GM19438 (cell line): ENCODE data around the gene MAP7D3.

Experiments used
- ATAC-seq: cut with Tn5 transposase; IDR thresholded peaks from one replicate; pipeline ENCODE4 v1.9.1; 2021; ENCODE audit warnings: low read depth; ENCODE audit not compliant: unreplicated experiment

MAP7D3 gene

GRCh38 chrX:136209016-136209738, 42.0 kb downstream of the MAP7D3 start:
- no peak for ATAC-seq

GRCh38 chrX:136207546-136207945, 43.7 kb downstream of the MAP7D3 start:
- ATAC-seq = no peak

- no peak for ATAC-seq
Observed at GRCh38 chrX:136206916-136207315, 44.3 kb downstream of the MAP7D3 start.

- no peak for ATAC-seq
Observed at GRCh38 chrX:136205882-136206380, 45.3 kb downstream of the MAP7D3 start.

- ATAC-seq = no peak
Observed at GRCh38 chrX:136204571-136204970, 46.6 kb downstream of the MAP7D3 start.

- ATAC-seq = no peak
Observed at GRCh38 chrX:136203951-136204350, 47.2 kb downstream of the MAP7D3 start.

GRCh38 chrX:136203438-136203837, 47.8 kb downstream of the MAP7D3 start:
- ATAC-seq = no peak

- no peak for ATAC-seq
Observed at GRCh38 chrX:136202889-136203288, 48.3 kb downstream of the MAP7D3 start.

- ATAC-seq = no peak
Observed at GRCh38 chrX:136201601-136202000, 49.6 kb downstream of the MAP7D3 start.

- no peak for ATAC-seq
Observed at GRCh38 chrX:136200466-136200865, 50.7 kb downstream of the MAP7D3 start.

- no peak for ATAC-seq
Observed at GRCh38 chrX:136199365-136199764, 51.8 kb downstream of the MAP7D3 start.

- no peak for ATAC-seq
Observed at GRCh38 chrX:136198678-136199243, 52.4 kb downstream of the MAP7D3 start.

- ATAC-seq = no peak
Observed at GRCh38 chrX:136198010-136198409, 53.2 kb downstream of the MAP7D3 start.

- ATAC-seq = no peak
Observed at GRCh38 chrX:136196691-136197155, 54.5 kb downstream of the MAP7D3 start.

- ATAC-seq = no peak
Observed at GRCh38 chrX:136195247-136195646, 56.0 kb downstream of the MAP7D3 start.

- no peak for ATAC-seq
Observed at GRCh38 chrX:136194536-136194935, 56.7 kb downstream of the MAP7D3 start.

- no peak for ATAC-seq
Observed at GRCh38 chrX:136193771-136194170, 57.4 kb downstream of the MAP7D3 start.

GRCh38 chrX:136192839-136193414, 58.3 kb downstream of the MAP7D3 start:
- no peak for ATAC-seq

- ATAC-seq = no peak
Observed at GRCh38 chrX:136192135-136192534, 59.1 kb downstream of the MAP7D3 start.

GRCh38 chrX:136191171-136191570, 60.0 kb downstream of the MAP7D3 start:
- ATAC-seq = no peak

GRCh38 chrX:136190038-136190713, 61.0 kb downstream of the MAP7D3 start:
- no peak for ATAC-seq
